IMR-90 (cell line): ENCODE results near the gene EPHA6.

ENCODE experiments used
- CTCF ChIP-seq: conservative IDR thresholded peaks from 2 replicates; pipeline ENCODE4 v1.5.1; 2012; ENCODE audit warnings: mild to moderate bottlenecking, low read depth, low read length, improper control_type of control experiment
- POLR2A ChIP-seq: IDR thresholded peaks from 2 replicates; pipeline ENCODE4 v1.6.1; 2012; ENCODE audit warnings: mild to moderate bottlenecking, low read depth, low read length

DNA sequence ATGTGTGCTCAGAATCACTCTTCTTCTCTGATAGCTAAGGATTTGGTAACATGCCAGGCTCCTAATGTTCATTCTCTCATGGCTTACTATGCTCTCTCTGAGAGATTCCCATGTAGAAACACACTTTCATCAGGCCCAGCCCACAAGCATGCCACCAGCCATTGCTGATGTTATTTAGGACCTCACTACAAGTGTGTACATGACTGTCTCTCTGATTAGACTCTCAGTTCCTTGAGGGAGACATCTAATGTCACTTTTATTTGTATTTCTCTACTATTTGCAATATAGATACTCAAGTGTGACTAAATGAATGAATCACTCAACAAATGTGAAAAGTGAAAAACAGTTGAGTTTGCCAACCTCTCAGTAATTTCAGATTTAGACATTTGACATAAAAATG is 865.8 kb downstream of the EPHA6 start:
- TF ChIP-seq CTCF (no peak), POLR2A (no peak)
